Measurements from ENCODE around the gene BTG1. TPM values are rescaled to one million over a fixed set of nuclear protein-coding genes. Genes with fewer than 3 reads are reported as not detected.

BTG1 gene
- total and polyA plus RNA-seq, 2 of the 8 experiments (the other 6 are each of a cell fraction or from before 2014, with no cell fraction given): 17.1 to 32.7 TPM

DNA sequence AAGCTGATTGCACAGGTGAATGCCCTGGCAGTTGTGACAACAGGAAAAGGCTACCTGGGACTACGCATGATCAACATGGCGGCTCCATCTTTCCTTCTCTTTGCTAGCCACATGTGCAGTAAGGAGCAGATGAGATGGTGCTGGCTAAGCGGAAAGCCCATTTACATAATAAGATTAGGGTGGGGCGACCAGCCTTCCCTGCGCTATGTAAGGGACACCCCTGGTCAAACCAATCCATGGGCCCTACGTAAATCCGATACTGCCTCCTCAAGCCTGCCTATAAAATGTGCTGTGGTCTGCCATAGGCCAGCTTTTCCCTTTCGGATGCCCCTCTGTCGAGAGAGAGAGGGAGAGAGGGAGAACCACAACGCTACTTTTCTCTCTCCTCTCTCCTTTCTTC, 31.0 kb upstream of the BTG1 start (continued):
- TF ChIP-seq SP2 (IDR thresholded peaks at IDR 0.05; ENCODE audit: low read length) (no peak), PHF8 (conservative IDR thresholded peaks at IDR 0.05; ENCODE audit: low read depth, low read length) (no peak), BCL11A (IDR thresholded peaks at IDR 0.05; ENCODE audit: low read depth in 2 of 2, low read length in 2 of 2) (no peak)
